GM21619 (cell line): ENCODE data around the gene GRIK4.

ENCODE experiments used
- ATAC-seq: cut with Tn5 transposase; IDR thresholded peaks from one replicate; pipeline ENCODE4 v1.9.1; 2021; ENCODE audit not compliant: unreplicated experiment

GRIK4 gene

GRCh38 chr11:120523196-120523595 lies 11.6 kb downstream of the GRIK4 start:
- no peak for ATAC-seq

GRCh38 chr11:120524536-120525085 lies 13.1 kb downstream of the GRIK4 start:
- no peak for ATAC-seq

GRCh38 chr11:120525261-120526171 lies 14.0 kb downstream of the GRIK4 start:
- no peak for ATAC-seq

- no peak for ATAC-seq
Observed at GRCh38 chr11:120526241-120526640, 14.7 kb downstream of the GRIK4 start.

- no peak for ATAC-seq
Observed at GRCh38 chr11:120527111-120527761, 15.7 kb downstream of the GRIK4 start.

GRCh38 chr11:120528749-120529148 lies 17.2 kb downstream of the GRIK4 start:
- no peak for ATAC-seq

GRCh38 chr11:120529214-120529613 lies 17.7 kb downstream of the GRIK4 start:
- no peak for ATAC-seq

GRCh38 chr11:120529911-120530310 lies 18.4 kb downstream of the GRIK4 start:
- no peak for ATAC-seq

GRCh38 chr11:120532082-120532831 lies 20.7 kb downstream of the GRIK4 start:
- ATAC-seq = no peak

GRCh38 chr11:120532832-120533196 lies 21.3 kb downstream of the GRIK4 start:
- ATAC-seq = no peak

GRCh38 chr11:120536091-120536796 lies 24.7 kb downstream of the GRIK4 start:
- ATAC-seq = no peak

GRCh38 chr11:120536797-120537169 lies 25.2 kb downstream of the GRIK4 start:
- no peak for ATAC-seq

GRCh38 chr11:120537996-120538395 lies 26.4 kb downstream of the GRIK4 start:
- ATAC-seq = no peak

- no peak for ATAC-seq
Observed at GRCh38 chr11:120538707-120539106, 27.2 kb downstream of the GRIK4 start.

- ATAC-seq = no peak
Observed at GRCh38 chr11:120539667-120540369, 28.3 kb downstream of the GRIK4 start.

GRCh38 chr11:120540744-120541465 lies 29.4 kb downstream of the GRIK4 start:
- ATAC-seq = no peak

- no peak for ATAC-seq
Observed at GRCh38 chr11:120543521-120544215, 32.1 kb downstream of the GRIK4 start.

GRCh38 chr11:120545813-120546212 lies 34.3 kb downstream of the GRIK4 start:
- no peak for ATAC-seq
